HUES64 (cell line): Measurements from ENCODE around the gene CFAP221.

Source experiments
- H3K27ac ChIP-seq: 2 replicates; pipeline ENCODE4 v1.7.0; 2013; ENCODE audit warnings: low read depth, low read length, inconsistent platforms
- H3K27me3 ChIP-seq: 2 replicates; pipeline ENCODE4 v1.6.1; 2013; ENCODE audit warnings: mild to moderate bottlenecking, low read length; ENCODE audit not compliant: insufficient read depth
- H3K36me3 ChIP-seq: 2 replicates; pipeline ENCODE4 v1.6.1; 2013; ENCODE audit warnings: mild to moderate bottlenecking, low read length; ENCODE audit not compliant: insufficient read depth
- H3K4me1 ChIP-seq: 2 replicates; pipeline ENCODE4 v1.6.1; 2013; ENCODE audit warnings: mild to moderate bottlenecking, low read length, moderate library complexity; ENCODE audit not compliant: insufficient read depth
- H3K4me3 ChIP-seq: 2 replicates; pipeline ENCODE4 v1.5.1; 2013; ENCODE audit warnings: mild to moderate bottlenecking, low read length, moderate library complexity
- H3K9ac ChIP-seq: 2 replicates; pipeline ENCODE4 v1.6.1; 2013; ENCODE audit warnings: mild to moderate bottlenecking, low read depth, low read length
- H3K9me3 ChIP-seq: 2 replicates; pipeline ENCODE4 v1.6.1; 2013; ENCODE audit warnings: low read depth, low read length; ENCODE audit not compliant: insufficient read depth
- WGBS: fragments of 150-250, 120-280 bp; methylation state at CpG from one replicate; pipeline ENCODE4 v1.1.7; 2013; ENCODE audit warnings: missing lambda C conversion rate; 5-methylcytosine and 5-hydroxymethylcytosine counted together

CFAP221 gene

GRCh38 chr2:119702203-119702917, 158.1 kb downstream of the CFAP221 start:
- Histone ChIP-seq H3K4me1 (peaks cover 45% of the 10 kb centered on the region), H3K9me3 (peaks cover 9% of the 10 kb centered on the region; the same call in 1 of the 2 replicates), H3K36me3 (no peaks in the 10 kb centered on the region), H3K9ac (no peak overlapping the region), H3K27ac (peak overlapping the region; percentile 97), H3K4me3 (no peak overlapping the region), H3K27me3 (no peaks in the 10 kb centered on the region)
- 92% methylated on average over 2 of the region's 2 CpGs for WGBS

- Histone ChIP-seq H3K27ac (no peak overlapping the region), H3K27me3 (no peaks in the 10 kb centered on the region), H3K36me3 (no peaks in the 10 kb centered on the region), H3K9ac (no peak overlapping the region), H3K4me1 (peaks cover 39% of the 10 kb centered on the region), H3K4me3 (no peak overlapping the region), H3K9me3 (peaks cover 9% of the 10 kb centered on the region; the same call in 1 of the 2 replicates)
- 19% methylated on average over 13 of the region's 13 CpGs for WGBS
These were observed 158.7 kb downstream of the CFAP221 start for GRCh38 chr2:119702918-119703401.

- H3K27ac ChIP-seq = no peak overlapping the region
- H3K9ac ChIP-seq = no peak overlapping the region
- 80% methylated on average over 5 of the region's 5 CpGs for WGBS
- H3K4me1 ChIP-seq = peaks cover 39% of the 10 kb centered on the region
- no peak overlapping the region for H3K4me3 ChIP-seq
- no peaks in the 10 kb centered on the region for H3K27me3 ChIP-seq
- H3K36me3 ChIP-seq = no peaks in the 10 kb centered on the region
- H3K9me3 ChIP-seq = peaks cover 9% of the 10 kb centered on the region; the same call in 1 of the 2 replicates
These were observed 159.3 kb downstream of the CFAP221 start for GRCh38 chr2:119703526-119703925.

- no peak overlapping the region for H3K27ac ChIP-seq
- WGBS = 46% methylated on average over 2 of the region's 2 CpGs
- H3K4me1 ChIP-seq = peaks cover 29% of the 10 kb centered on the region
- peaks cover 9% of the 10 kb centered on the region; the same call in 1 of the 2 replicates for H3K9me3 ChIP-seq
- H3K9ac ChIP-seq = no peak overlapping the region
- H3K36me3 ChIP-seq = no peaks in the 10 kb centered on the region
- no peak overlapping the region for H3K4me3 ChIP-seq
- H3K27me3 ChIP-seq = no peaks in the 10 kb centered on the region
These were observed 160.4 kb downstream of the CFAP221 start for GRCh38 chr2:119704670-119705120.

- H3K9ac ChIP-seq = no peak overlapping the region
- no peaks in the 10 kb centered on the region for H3K27me3 ChIP-seq
- peaks cover 14% of the 10 kb centered on the region for H3K4me1 ChIP-seq
- no peak overlapping the region for H3K27ac ChIP-seq
- peaks cover 9% of the 10 kb centered on the region; the same call in 1 of the 2 replicates for H3K9me3 ChIP-seq
- H3K36me3 ChIP-seq = no peaks in the 10 kb centered on the region
- WGBS = 82% methylated on average over 8 of the region's 8 CpGs
- H3K4me3 ChIP-seq = no peak overlapping the region
These were observed 162.0 kb downstream of the CFAP221 start for GRCh38 chr2:119706221-119706620.
